H1 (cell line): ENCODE measurements around the gene C1QTNF1. TPM values are rescaled to one million over a fixed set of nuclear protein-coding genes. Genes with fewer than 3 reads are reported as not detected.
A peak's percentile ranks its signal among the peaks of the same experiment; 100 is the strongest.

ENCODE experiments used
- CTCF ChIA-PET: fragments of 300-600 bp; sonication (Branson Sonifier 250); formaldehyde crosslinking; loops from one replicate; lab custom pipeline; 2021; ENCODE audit not compliant: partially characterized antibody; lab: Charles Lee
- POLR2A ChIA-PET: fragments of 300-600 bp; sonication (Branson Sonifier 250); formaldehyde crosslinking; loops from one replicate; lab custom pipeline; 2021; ENCODE audit warnings: inconsistent platforms; ENCODE audit not compliant: partially characterized antibody; lab: Charles Lee
- DNase-seq, 2 experiments: peaks; one replicate each; pipeline versions ENCODE4 v3.0.0 to v3.0.0-alpha.2; 2010 to 2022; ENCODE audit warnings: low spot score in 2 of 2, low read depth in 1 of 2, mixed read lengths in 1 of 2
- FAIRE-seq: peaks from 2 replicates; lab custom pipeline; 2011; peaks lifted over from hg19 to GRCh38; lab: Jason Lieb, UNC
- H2AFZ ChIP-seq: 2 replicates; pipeline ENCODE4 v1.8.1; 2012; ENCODE audit warnings: low read length, inconsistent platforms
- H2AK5ac ChIP-seq: 2 replicates; pipeline ENCODE4 v1.6.1; 2013; ENCODE audit warnings: low read depth, low read length
- H2BK120ac ChIP-seq: replicated peaks from 2 replicates; pipeline ENCODE3; 2013; ENCODE audit warnings: low read depth, low read length, inconsistent platforms
- H2BK12ac ChIP-seq: 2 replicates; pipeline ENCODE4 v1.6.1; 2013; ENCODE audit warnings: low read depth, low read length
- H2BK15ac ChIP-seq: 2 replicates; pipeline ENCODE4 v1.6.1; 2013; ENCODE audit warnings: low read length
- H2BK20ac ChIP-seq: 2 replicates; pipeline ENCODE4 v1.6.1; 2013; ENCODE audit warnings: low read length
- H2BK5ac ChIP-seq: 2 replicates; pipeline ENCODE4 v1.6.1; 2013; ENCODE audit warnings: low read depth, low read length
- H3K14ac ChIP-seq: 2 replicates; pipeline ENCODE4 v1.6.1; 2013; ENCODE audit warnings: inconsistent platforms; ENCODE audit not compliant: insufficient read length
- H3K18ac ChIP-seq: 2 replicates; pipeline ENCODE4 v1.6.1; 2013; ENCODE audit warnings: low read length; ENCODE audit errors: extremely low read depth
- H3K23ac ChIP-seq: 2 replicates; pipeline ENCODE4 v1.6.1; 2013; ENCODE audit warnings: inconsistent platforms; ENCODE audit not compliant: insufficient read length
- H3K23me2 ChIP-seq: 2 replicates; pipeline ENCODE4 v1.6.1; 2013; ENCODE audit warnings: low read depth, low read length
- H3K27ac ChIP-seq: 2 replicates; pipeline ENCODE4 v1.6.1; 2011; ENCODE audit warnings: low read depth, low read length, inconsistent platforms
- H3K27me3 ChIP-seq, 4 experiments: replicated peaks in 1 of 4; 1 replicate in 1 of 4; 2 replicates in 3 of 4; pipeline versions ENCODE4 v1.6.1 to v1.8.1; 2011 to 2013; ENCODE audit warnings: low read length in 3 of 4, mild to moderate bottlenecking in 3 of 4, inconsistent platforms in 2 of 4, mixed read lengths in 2 of 4, moderate library complexity in 1 of 4; ENCODE audit not compliant: control insufficient read depth in 3 of 4, insufficient read depth in 3 of 4; ENCODE audit errors: extremely low read depth in 1 of 4
- H3K36me3 ChIP-seq, 4 experiments: 2 replicates each; pipeline versions ENCODE4 v1.6.1 to v1.8.1; 2011 to 2013; ENCODE audit warnings: mild to moderate bottlenecking in 4 of 4, low read length in 3 of 4, moderate library complexity in 2 of 4, control low read depth in 1 of 4, inconsistent platforms in 1 of 4; ENCODE audit not compliant: insufficient read depth in 4 of 4, control insufficient read depth in 2 of 4
- H3K4ac ChIP-seq: replicated peaks from 2 replicates; pipeline ENCODE3; 2013; ENCODE audit warnings: low read length, low read depth, mixed read lengths, inconsistent platforms; ENCODE audit not compliant: insufficient read length
- H3K4me1 ChIP-seq, 4 experiments: replicated peaks in 1 of 4; 1 replicate in 1 of 4; 2 replicates in 3 of 4; pipeline versions ENCODE4 v1.6.1 to v1.8.1; 2011 to 2013; ENCODE audit warnings: low read length in 3 of 4, inconsistent platforms in 2 of 4, mixed read lengths in 1 of 4; ENCODE audit not compliant: insufficient read depth in 4 of 4, control insufficient read depth in 3 of 4
- H3K4me2 ChIP-seq, 2 experiments: 2 replicates each; pipeline versions ENCODE4 v1.6.1 to v1.8.1; 2011 to 2013; ENCODE audit warnings: low read depth in 2 of 2, low read length in 2 of 2, control low read depth in 1 of 2, inconsistent platforms in 1 of 2, mild to moderate bottlenecking in 1 of 2; ENCODE audit not compliant: insufficient read depth in 1 of 2
- H3K4me3 ChIP-seq, 4 experiments: fragments of 200-600, 300-600 bp in 1 of 4; sonication (generic), shearing (Covaris generic), sonication (Bioruptor Twin) in 1 of 4; 2 replicates each; pipeline versions ENCODE4 v1.5.1 to v1.8.1; 2011 to 2016; ENCODE audit warnings: low read length in 4 of 4, low read depth in 3 of 4, control low read depth in 2 of 4, inconsistent platforms in 2 of 4, mild to moderate bottlenecking in 2 of 4, mixed read lengths in 1 of 4, moderate library complexity in 1 of 4; ENCODE audit not compliant: insufficient read depth in 2 of 4; ENCODE audit errors: extremely low read depth in 1 of 4
- H3K56ac ChIP-seq: replicated peaks from 2 replicates; pipeline ENCODE3; 2013; ENCODE audit warnings: low read depth, mild to moderate bottlenecking, mixed read lengths, low read length, inconsistent platforms; ENCODE audit not compliant: insufficient read length
- H3K79me1 ChIP-seq: 2 replicates; pipeline ENCODE4 v1.6.1; 2013; ENCODE audit warnings: low read depth, low read length, control low read depth
- H3K79me2 ChIP-seq, 2 experiments: 2 replicates each; pipeline versions ENCODE4 v1.6.1 to v1.8.1; 2012 to 2013; ENCODE audit warnings: low read length in 2 of 2, mild to moderate bottlenecking in 2 of 2, inconsistent platforms in 1 of 2; ENCODE audit not compliant: insufficient read depth in 2 of 2, control insufficient read depth in 1 of 2
- H3K9ac ChIP-seq, 4 experiments: replicated peaks in 1 of 4; 1 replicate in 1 of 4; 2 replicates in 3 of 4; pipeline versions ENCODE4 v1.6.1 to v1.8.1; 2011 to 2013; ENCODE audit warnings: low read depth in 3 of 4, low read length in 3 of 4, control low read depth in 2 of 4, mild to moderate bottlenecking in 2 of 4, moderate library complexity in 2 of 4, inconsistent platforms in 1 of 4; ENCODE audit errors: extremely low read depth in 1 of 4
- H3K9me3 ChIP-seq, 2 experiments: 2 replicates each; pipeline versions ENCODE4 v1.6.1 to v1.8.1; 2012 to 2013; ENCODE audit warnings: mild to moderate bottlenecking in 2 of 2, moderate library complexity in 2 of 2, control low read depth in 1 of 2, inconsistent platforms in 1 of 2, low read depth in 1 of 2, low read length in 1 of 2, mixed read lengths in 1 of 2; ENCODE audit not compliant: insufficient read depth in 2 of 2
- H4K20me1 ChIP-seq, 2 experiments: replicated peaks in 1 of 2; 2 replicates each; pipeline versions ENCODE3 to v1.8.1; 2011 to 2013; ENCODE audit warnings: inconsistent platforms in 2 of 2, low read length in 2 of 2, mild to moderate bottlenecking in 1 of 2; ENCODE audit not compliant: insufficient read depth in 2 of 2, control insufficient read depth in 1 of 2
- H4K5ac ChIP-seq: 2 replicates; pipeline ENCODE4 v1.6.1; 2013; ENCODE audit warnings: low read length, low read depth, mixed read lengths, inconsistent platforms; ENCODE audit not compliant: insufficient read length
- H4K8ac ChIP-seq: 2 replicates; pipeline ENCODE4 v1.8.0; 2013; ENCODE audit warnings: mild to moderate bottlenecking, moderate library complexity, low read length, inconsistent platforms; ENCODE audit not compliant: insufficient read depth; ENCODE audit errors: extremely low read depth
- H4K91ac ChIP-seq: replicated peaks from 2 replicates; pipeline ENCODE3; 2013; ENCODE audit warnings: low read length, mixed read lengths, inconsistent platforms; ENCODE audit not compliant: insufficient read length
- HDAC6 ChIP-seq: IDR thresholded peaks from one replicate; pipeline ENCODE4 v1.7.1; 2012; ENCODE audit warnings: low read depth, mild to moderate bottlenecking, inconsistent platforms, low read length, moderate library complexity
- POLR2AphosphoS5 ChIP-seq: IDR thresholded peaks from 2 replicates; pipeline ENCODE4 v1.6.1; 2011; ENCODE audit warnings: low read depth, low read length
- RBBP5 ChIP-seq: IDR thresholded peaks from 2 replicates; pipeline ENCODE4 v1.7.1; 2012; ENCODE audit warnings: low read depth, mild to moderate bottlenecking, inconsistent platforms, low read length, moderate library complexity, borderline replicate concordance
- WGBS, 2 experiments: shearing (Covaris generic) in 1 of 2; methylation state at CpG; one replicate each; pipeline versions ENCODE4 v1.1.6 to v1.1.7; 2013 to 2015; ENCODE audit warnings: low lambda C conversion rate in 2 of 2, mixed read lengths in 2 of 2, inconsistent platforms in 1 of 2, low coverage in 1 of 2, missing lambda C conversion rate in 1 of 2; ENCODE audit not compliant: insufficient replicate concordance in 2 of 2, insufficient coverage in 1 of 2, insufficient read length in 1 of 2; ENCODE audit errors: extremely low coverage in 1 of 2, missing lambda C conversion rate in 1 of 2; 5-methylcytosine and 5-hydroxymethylcytosine counted together
- polyA plus RNA-seq, 7 experiments: library from polyadenylated mRNA; depleted of rRNA in 3 of 7; stranded (reverse) in 5 of 7; unstranded in 2 of 7; fragments of >200 nt in 5 of 7; fragments of 200-250 nt in 2 of 7; gene quantifications; 1 replicate in 5 of 7; 2 replicates in 1 of 7; 4 replicates in 1 of 7; pipeline versions ENCODE4 v1.2.1 to v1.2.3, GENCODE V29; 2011 to 2013; ENCODE audit warnings: missing spikeins in 2 of 7, mixed read lengths in 2 of 7
- total RNA-seq: library from RNA; stranded (reverse); fragmentation: NEBNext Ultra II Directional; extraction: Animal tissue kit (Norgen Biotek cat#: 25700); gene quantifications from 2 replicates; pipeline ENCODE4 v1.2.1, GENCODE V29; 2021

The C1QTNF1 gene
- total and polyA plus RNA-seq, 2 of the 8 experiments (the other 6 are each of a cell fraction or from before 2014, with no cell fraction given), result 1.5 to 2.5 TPM

GRCh38 chr17:79005063-79005861 lies 18.7 kb upstream of the C1QTNF1 start:
- Histone ChIP-seq H3K56ac (no peak overlapping the region), H2BK15ac (no peak overlapping the region), H3K4me3 (no peak overlapping the region), H3K23ac (no peak overlapping the region), H4K91ac (no peak overlapping the region), H3K9ac (no peak overlapping the region), H2BK20ac (no peak overlapping the region), H3K4ac (no peak overlapping the region), H4K20me1 (peaks cover 48 to 62% of the 10 kb centered on the region in 2 experiments), H2BK120ac (no peak overlapping the region), H3K79me1 (peaks cover 19% of the 10 kb centered on the region)
- 96 to 100% methylated on average over 2 to 8 of the region's 12 CpGs for WGBS, 2 experiments
- no peak for DNase-seq
- CTCF ChIA-PET, result interaction anchor here (0.7 to 1.0 kb wide), 3 partner anchors 15 to 37 kb away, joined by 3 to 4 read pairs (median 4); no protein-coding TSS in a partner anchor
- TF ChIP-seq RBBP5 (no peak), HDAC6 (no peak), POLR2AphosphoS5 (peak; percentile 58; the same call in 1 of the 2 replicates)
- TF ChIP-seq, all 59 proteins: peak for 1
- Histone ChIP-seq H2BK12ac (no peak overlapping the region), H3K79me2 (peaks cover under 1 to 7% of the 10 kb centered on the region in 2 experiments; a peak in 1 of 4 replicates), H3K14ac (no peak overlapping the region), H2AK5ac (no peak overlapping the region), H4K5ac (no peak overlapping the region), H2AFZ (no peak overlapping the region), H3K4me2 (no peak overlapping the region), H3K27ac (no peak overlapping the region), H2BK5ac (no peak overlapping the region), H3K36me3 (no peaks in the 10 kb centered on the region), H3K4me1 (peaks cover 0 to 10% (median 7%) of the 10 kb centered on the region in 4 experiments; a peak in 6 of 7 replicates), H3K23me2 (peaks cover 7% of the 10 kb centered on the region), H3K27me3 (peaks cover 28 to 77% (median 75%) of the 10 kb centered on the region in 4 experiments), H3K18ac (no peak overlapping the region), H3K9me3 (no peaks in the 10 kb centered on the region), H4K8ac (no peak overlapping the region)
- POLR2A ChIA-PET, result no interaction called here
- FAIRE-seq, result no peak
